Upper lobe of left lung (tissue), 6 donors: ENCODE results near the gene F2R. TPM values are rescaled to one million over a fixed set of nuclear protein-coding genes. Genes with fewer than 3 reads are reported as not detected.

Experiments
- ATAC-seq, 2 donors: fragments of 200-7000 bp; cut with Tn5 transposase; one replicate each; pipeline ENCODE4 v1.9.1; 2022; ENCODE audit warnings: mild to moderate bottlenecking in 2 of 2, moderate library complexity in 2 of 2; ENCODE audit not compliant: low FRiP score in 2 of 2
- DNase-seq, 2 donors: peaks; one replicate each; pipeline ENCODE4 v3.0.0-alpha.2; 2019 to 2020
- H3K27ac ChIP-seq, 4 donors: fragments of 200-600 bp; sonication (generic); one replicate each; pipeline ENCODE4 v1.5.1; 2016 to 2019
- H3K27me3 ChIP-seq, 4 donors: fragments of 200-600 bp; sonication (generic); one replicate each; pipeline ENCODE4 v1.5.1; 2017 to 2019
- H3K36me3 ChIP-seq, 4 donors: fragments of 200-600 bp; sonication (generic); one replicate each; pipeline ENCODE4 v1.5.1; 2016 to 2019
- H3K4me1 ChIP-seq, 4 donors: fragments of 200-600 bp; sonication (generic); one replicate each; pipeline ENCODE4 v1.5.1; 2018 to 2019
- H3K4me3 ChIP-seq, 4 donors: fragments of 200-600 bp; sonication (generic); one replicate each; pipeline ENCODE4 v1.5.1; 2017 to 2019; ENCODE audit warnings: mild to moderate bottlenecking in 2 of 4, moderate library complexity in 1 of 4
- H3K9me3 ChIP-seq, 4 donors: fragments of 200-600 bp; sonication (generic); one replicate each; pipeline ENCODE4 v1.5.1; 2018 to 2019
- CTCF ChIP-seq, 6 experiments: fragments of 450-650 bp in 4 of 6; fragments of 200-600 bp in 2 of 6; sonication (generic) in 2 of 6; IDR thresholded peaks; one replicate each; pipeline ENCODE4 v1.5.1; 2016 to 2019; ENCODE audit warnings: antibody characterized with exemption in 6 of 6
- EP300 ChIP-seq, 4 donors: sonication (generic); formaldehyde crosslinking; IDR thresholded peaks; one replicate each; pipeline ENCODE4 v1.5.1; 2017; ENCODE audit warnings: antibody characterized with exemption in 4 of 4, control low read depth in 2 of 4
- POLR2A ChIP-seq, 4 donors: fragments of 450-650 bp; IDR thresholded peaks; one replicate each; pipeline ENCODE4 v1.5.1; 2016 to 2017; ENCODE audit warnings: antibody characterized with exemption in 4 of 4, mild to moderate bottlenecking in 2 of 4
- POLR2AphosphoS5 ChIP-seq, 2 donors: sonication (generic); formaldehyde crosslinking; IDR thresholded peaks; one replicate each; pipeline ENCODE4 v1.5.1; 2017; ENCODE audit warnings: antibody characterized with exemption in 2 of 2
- WGBS, 2 donors: methylation state at CpG; one replicate each; pipeline ENCODE4 v1.1.5; 2017 to 2018; 5-methylcytosine and 5-hydroxymethylcytosine counted together
- total RNA-seq, 6 donors: library from RNA; depleted of rRNA in 4 of 6; stranded (reverse); fragments of >200 nt in 4 of 6; gene quantifications; one replicate each; pipeline versions ENCODE4 v1.1.0 to v1.2.1, GENCODE V29; 2016 to 2021
- donor health status: DM: no; HTN: no; CAD: no; lungs with moderate emphysema.
- donor health status: DM: no; HTN: yes; CAD: no; lungs with severe emphysema.

Gene F2R
- total RNA-seq, 6 donors from 2014 or later: 11.5 to 34.2 (median 20.1) TPM

- peaks cover 0 to 9% (median 0%) of the 10 kb centered on the region in 4 donors for H3K27me3 ChIP-seq
- WGBS, 2 donors: 53 to 55% methylated on average over 10 of the region's 10 CpGs
- H3K4me3 ChIP-seq: no peak overlapping the region
- H3K27ac ChIP-seq: no peak overlapping the region
- ATAC-seq: no peak
- H3K9me3 ChIP-seq: no peaks in the 10 kb centered on the region
- no peak for TF ChIP-seq POLR2AphosphoS5 (IDR thresholded peaks at IDR 0.05)
- TF ChIP-seq CTCF (IDR thresholded peaks at IDR 0.05): no peak
- TF ChIP-seq EP300 (IDR thresholded peaks at IDR 0.05): no peak
- TF ChIP-seq POLR2A (IDR thresholded peaks at IDR 0.05): no peak
- DNase-seq: no peak
- H3K36me3 ChIP-seq: no peaks in the 10 kb centered on the region
- H3K4me1 ChIP-seq: peaks cover 3 to 17% (median 8%) of the 10 kb centered on the region in 4 donors
These were observed 5.2 kb downstream of the F2R start for GRCh38 chr5:76720988-76721569.

- TF ChIP-seq EP300 (IDR thresholded peaks at IDR 0.05): no peak
- no peak for TF ChIP-seq CTCF (IDR thresholded peaks at IDR 0.05)
- no peak for TF ChIP-seq POLR2A (IDR thresholded peaks at IDR 0.05)
- no peak for TF ChIP-seq POLR2AphosphoS5 (IDR thresholded peaks at IDR 0.05)
- Histone ChIP-seq H3K27me3 (no peaks in the 10 kb centered on the region), H3K27ac (no peak overlapping the region), H3K9me3 (no peaks in the 10 kb centered on the region), H3K36me3 (no peaks in the 10 kb centered on the region), H3K4me3 (no peak overlapping the region), H3K4me1 (peaks cover 0 to 2% (median 0%) of the 10 kb centered on the region in 4 donors)
- ATAC-seq: no peak
- no peak for DNase-seq
- WGBS, 2 donors: 88 to 100% methylated on average over 1 of the region's 1 CpG
These were observed 7.3 kb downstream of the F2R start for GRCh38 chr5:76723266-76723665.

DNA sequence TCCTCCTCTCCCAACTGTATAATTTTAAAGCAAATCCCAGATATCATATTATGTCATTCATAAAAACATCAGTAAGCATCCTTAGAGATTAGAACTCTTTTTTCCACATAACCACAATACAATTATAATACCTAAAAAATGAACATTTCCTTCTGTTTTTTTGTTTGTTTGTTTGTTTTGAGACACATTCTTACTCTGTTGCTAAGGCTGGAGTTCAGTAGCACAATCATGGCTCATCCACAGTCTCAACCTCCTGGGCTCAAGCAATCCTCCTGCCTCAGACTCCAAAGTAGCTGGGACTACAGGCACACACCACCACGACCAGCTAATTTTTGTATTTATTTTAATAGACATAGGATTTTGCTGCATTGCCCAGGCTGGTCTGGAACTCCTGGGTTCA, 8.0 kb downstream of the F2R start:
- TF ChIP-seq POLR2AphosphoS5 (IDR thresholded peaks at IDR 0.05) (no peak), CTCF (IDR thresholded peaks at IDR 0.05) (no peak), EP300 (IDR thresholded peaks at IDR 0.05) (no peak), POLR2A (IDR thresholded peaks at IDR 0.05) (no peak)
- peaks cover 0 to 3% (median 0%) of the 10 kb centered on the region in 4 donors for H3K9me3 ChIP-seq
- no peaks in the 10 kb centered on the region for H3K36me3 ChIP-seq
- H3K4me1 ChIP-seq: no peaks in the 10 kb centered on the region
- H3K4me3 ChIP-seq: no peak overlapping the region
- DNase-seq: no peak
- no peak overlapping the region for H3K27ac ChIP-seq
- 95 to 100% methylated on average over 1 of the region's 1 CpG for WGBS, 2 donors
- ATAC-seq: no peak
- H3K27me3 ChIP-seq: no peaks in the 10 kb centered on the region

GRCh38 chr5:76724871-76725270, 8.9 kb downstream of the F2R start:
- DNase-seq: no peak
- H3K36me3 ChIP-seq: no peaks in the 10 kb centered on the region
- peaks cover 0 to 11% (median 2%) of the 10 kb centered on the region in 4 donors for H3K9me3 ChIP-seq
- no peak for ATAC-seq
- H3K4me1 ChIP-seq: no peaks in the 10 kb centered on the region
- 77 to 91% methylated on average over 4 of the region's 4 CpGs for WGBS, 2 donors
- no peaks in the 10 kb centered on the region for H3K27me3 ChIP-seq
- H3K4me3 ChIP-seq: no peak overlapping the region
- TF ChIP-seq POLR2AphosphoS5 (IDR thresholded peaks at IDR 0.05) (no peak), POLR2A (IDR thresholded peaks at IDR 0.05) (no peak), CTCF (IDR thresholded peaks at IDR 0.05) (no peak), EP300 (IDR thresholded peaks at IDR 0.05) (no peak)
- H3K27ac ChIP-seq: no peak overlapping the region

- WGBS, 2 donors: 80 to 82% methylated on average over 4 of the region's 4 CpGs
- TF ChIP-seq POLR2AphosphoS5 (IDR thresholded peaks at IDR 0.05): no peak
- no peak for TF ChIP-seq CTCF (IDR thresholded peaks at IDR 0.05)
- TF ChIP-seq POLR2A (IDR thresholded peaks at IDR 0.05): no peak
- no peak for TF ChIP-seq EP300 (IDR thresholded peaks at IDR 0.05)
- Histone ChIP-seq H3K9me3 (peaks cover 0 to 11% (median 9%) of the 10 kb centered on the region in 4 donors), H3K4me3 (no peak overlapping the region), H3K27ac (no peak overlapping the region), H3K36me3 (peaks cover 0 to under 1% (median 0%) of the 10 kb centered on the region in 4 donors), H3K27me3 (no peaks in the 10 kb centered on the region), H3K4me1 (no peaks in the 10 kb centered on the region)
- DNase-seq: no peak
- no peak for ATAC-seq
These were observed 13.0 kb downstream of the F2R start for GRCh38 chr5:76728965-76729364.
